Measurements from ENCODE around the gene PTPRR.
"Not testable (repeated sequence)": the region's sequence is repeated elsewhere in the genome, so short reads cannot be mapped to it uniquely, and the experiment has no call there.

Gene PTPRR

DNA sequence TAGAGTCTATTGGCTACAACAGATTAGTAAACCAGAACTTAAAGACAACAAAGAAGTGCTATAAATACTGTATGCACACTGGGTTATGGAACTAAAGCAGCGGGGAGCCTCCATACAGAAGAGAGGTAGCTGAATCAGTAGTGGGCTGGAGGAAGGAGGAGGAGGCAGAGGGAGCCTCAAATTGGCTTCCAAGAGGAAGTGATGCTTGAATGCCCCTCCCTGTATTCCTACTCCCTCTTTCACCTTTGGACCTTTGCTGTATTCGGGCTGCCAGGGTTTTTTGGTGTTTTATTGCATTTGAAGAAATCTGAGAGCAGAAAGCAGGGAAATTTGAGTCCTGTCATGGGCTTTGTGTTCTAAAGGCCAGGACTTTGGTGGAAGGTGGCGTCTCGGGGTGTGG, 179.3 kb downstream of the PTPRR start:
- no peak for DNase-seq

DNA sequence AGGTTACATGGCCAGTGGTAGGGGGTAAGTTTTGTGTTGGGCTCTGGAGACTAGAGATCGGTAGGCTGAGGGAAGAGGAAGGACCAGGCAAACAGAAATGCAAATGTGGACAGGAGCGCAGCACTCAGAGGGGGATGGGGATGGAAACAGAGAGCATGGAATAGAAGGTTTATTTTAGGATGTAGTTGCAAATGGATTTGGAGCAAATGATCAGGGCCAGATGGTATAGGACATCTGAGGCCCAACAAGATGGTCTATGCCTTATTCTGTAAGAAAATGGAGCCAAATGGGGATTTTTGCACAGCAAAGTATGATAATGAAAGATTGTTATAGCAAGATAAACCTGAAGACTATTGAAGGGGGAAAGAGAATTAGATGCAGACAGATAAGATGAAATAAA, 180.8 kb downstream of the PTPRR start:
- no peak for DNase-seq

DNA sequence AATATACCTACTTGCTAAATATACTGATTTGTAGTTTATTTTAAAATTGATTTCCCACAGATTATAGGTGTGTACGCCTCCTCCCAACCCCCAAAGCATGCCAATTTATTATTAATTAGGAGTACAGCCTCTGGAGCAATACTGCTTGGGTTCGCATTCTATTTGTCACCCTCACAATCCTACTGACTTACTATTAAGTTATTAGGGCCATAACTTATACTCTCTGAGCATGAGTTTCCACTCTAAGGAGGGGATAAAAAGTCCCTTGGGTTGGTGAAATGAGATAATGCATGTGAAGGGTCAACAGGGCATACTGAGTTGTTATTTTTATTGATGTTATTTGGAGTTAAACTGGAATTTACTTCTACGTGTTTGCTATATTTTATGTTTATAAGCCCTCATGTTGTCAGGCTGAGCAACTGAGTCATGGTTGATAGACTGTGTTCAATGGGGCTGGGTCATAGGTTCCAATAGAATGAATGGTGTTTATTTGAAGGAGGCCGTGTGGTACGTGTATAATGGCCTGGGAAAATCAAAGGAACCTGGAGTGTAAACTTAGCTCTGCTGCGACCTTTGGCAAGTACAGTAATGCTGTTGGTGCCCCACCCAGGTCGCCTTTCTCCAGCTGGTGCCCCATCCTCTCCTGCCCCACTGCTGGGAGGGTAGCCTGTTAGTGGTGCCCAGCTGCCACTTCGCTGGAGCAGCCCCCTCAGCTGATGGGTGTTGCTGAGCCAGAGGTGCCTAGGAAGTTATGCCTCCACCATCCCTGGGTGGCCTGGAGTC, 184.0 kb downstream of the PTPRR start:
- DNase-seq: no peak

DNA sequence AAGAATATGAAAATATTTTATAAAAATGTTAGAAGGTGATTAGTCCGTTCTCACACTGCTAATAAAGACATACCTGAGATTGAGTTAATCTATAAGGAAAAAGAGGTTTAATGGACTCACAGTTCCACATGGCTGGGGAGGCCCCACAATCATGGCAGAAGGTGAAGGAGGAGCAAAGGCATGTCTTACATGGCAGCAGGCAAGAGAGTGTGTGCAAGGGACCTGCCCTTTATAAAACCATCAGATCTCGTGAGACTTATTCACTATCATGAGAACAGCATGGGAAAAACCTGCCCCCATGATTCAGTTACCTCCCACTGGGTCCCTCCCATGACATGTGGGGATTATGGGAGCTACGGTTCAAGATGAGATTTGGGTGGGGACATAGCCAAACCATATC, 185.3 kb downstream of the PTPRR start:
- not testable (repeated sequence) for DNase-seq

- no peak for DNase-seq
These were observed 187.2 kb downstream of the PTPRR start for GRCh38 chr12:70733385-70733784.

DNA sequence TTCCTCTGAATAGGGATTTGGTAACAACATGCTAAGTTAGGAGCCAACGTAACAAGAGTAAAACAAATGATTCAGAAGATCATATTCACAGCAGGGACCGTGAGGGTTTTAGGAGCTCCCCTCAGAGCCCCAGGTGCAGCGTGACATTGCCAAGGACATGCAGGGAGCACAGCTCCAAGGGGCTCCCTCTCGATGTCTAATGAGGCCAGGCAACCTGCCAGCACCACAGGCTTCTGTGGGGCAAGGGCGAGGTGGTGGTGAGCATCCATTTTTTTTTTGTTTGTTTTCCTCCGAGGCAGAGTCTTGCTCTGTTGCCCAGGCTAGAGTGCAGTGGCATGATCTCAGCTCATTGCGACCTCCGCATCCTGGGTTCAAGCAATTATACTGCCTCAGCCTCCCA, 188.3 kb downstream of the PTPRR start:
- DNase-seq: no peak

GRCh38 chr12:70730675-70731180, 189.8 kb downstream of the PTPRR start:
- no peak for DNase-seq

DNA sequence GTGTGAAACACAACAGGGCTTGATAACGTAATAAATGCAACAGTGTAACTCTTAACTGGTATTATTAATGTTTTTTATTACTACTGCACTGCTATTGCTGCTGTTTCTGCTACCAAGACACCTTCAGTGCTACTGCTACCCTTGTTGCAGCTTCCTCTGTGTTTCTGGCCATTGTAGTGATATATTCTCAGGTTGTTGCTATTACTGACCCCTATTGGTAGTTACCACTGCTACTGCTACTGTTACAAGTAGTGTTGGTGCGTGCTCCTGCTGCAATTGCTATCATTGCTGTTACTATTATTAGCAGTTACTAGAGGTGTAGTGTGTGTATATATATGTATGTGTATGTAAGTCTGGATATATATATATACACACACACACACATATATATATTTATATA, 196.1 kb downstream of the PTPRR start:
- DNase-seq: no peak

- no peak for DNase-seq
These were observed 197.8 kb downstream of the PTPRR start for GRCh38 chr12:70722584-70723343.

GRCh38 chr12:70721656-70722357, 198.7 kb downstream of the PTPRR start:
- no peak for DNase-seq

GRCh38 chr12:70721216-70721615, 199.3 kb downstream of the PTPRR start:
- no peak for DNase-seq

DNA sequence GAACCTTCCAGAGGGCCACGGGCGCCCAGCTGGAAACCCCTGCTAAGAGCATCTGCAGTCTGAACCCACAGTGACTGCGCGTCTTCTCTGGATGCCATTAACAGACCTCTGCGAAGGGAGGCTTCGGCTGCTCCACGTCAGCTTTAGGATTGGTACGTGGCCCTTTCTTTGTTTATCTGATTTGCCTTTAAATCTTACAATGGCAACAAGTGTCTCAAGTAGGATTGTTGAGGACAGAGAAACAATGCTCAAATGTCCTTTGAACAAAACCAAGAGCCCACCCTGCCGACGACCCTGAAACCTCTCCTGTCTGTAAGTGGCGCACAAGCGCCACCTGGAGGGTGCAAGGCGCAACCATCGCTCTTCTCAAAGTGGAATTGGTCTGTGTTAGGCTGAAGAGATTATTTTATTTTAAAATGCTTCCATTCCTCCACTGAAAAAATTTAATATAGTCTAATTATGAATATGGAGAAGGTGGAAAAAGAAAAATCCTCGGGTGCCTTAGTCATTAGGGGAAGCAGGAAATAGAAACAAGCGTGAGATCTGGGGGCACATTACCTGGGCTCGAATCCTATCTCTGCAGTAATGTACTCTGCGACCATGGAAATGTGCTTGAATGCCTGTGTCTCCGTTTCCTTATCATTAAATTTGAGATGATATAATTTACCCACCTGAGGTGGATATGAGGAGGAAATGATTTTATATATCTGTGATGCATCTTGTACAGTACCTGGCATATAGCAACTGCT, 200.7 kb downstream of the PTPRR start:
- DNase-seq: no peak

DNA sequence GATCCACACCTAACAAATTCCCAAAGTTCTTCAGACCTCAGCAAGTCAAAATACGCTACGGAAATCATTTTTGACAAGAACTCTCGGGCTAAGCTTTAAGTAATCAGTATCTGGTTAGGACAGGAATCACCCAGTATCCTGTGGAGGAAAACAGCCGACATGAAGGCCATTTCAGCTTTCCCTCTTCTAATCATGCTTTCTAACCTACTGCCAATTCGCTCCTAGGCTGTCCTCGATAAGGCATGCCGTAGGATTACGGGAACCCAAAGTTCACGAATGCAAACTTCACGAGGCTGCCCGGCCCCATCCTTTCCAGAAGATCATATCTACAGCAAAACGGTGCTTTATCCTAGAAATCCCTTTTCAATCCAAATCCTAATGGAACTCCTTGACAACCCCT, 201.5 kb downstream of the PTPRR start:
- DNase-seq: no peak

DNA sequence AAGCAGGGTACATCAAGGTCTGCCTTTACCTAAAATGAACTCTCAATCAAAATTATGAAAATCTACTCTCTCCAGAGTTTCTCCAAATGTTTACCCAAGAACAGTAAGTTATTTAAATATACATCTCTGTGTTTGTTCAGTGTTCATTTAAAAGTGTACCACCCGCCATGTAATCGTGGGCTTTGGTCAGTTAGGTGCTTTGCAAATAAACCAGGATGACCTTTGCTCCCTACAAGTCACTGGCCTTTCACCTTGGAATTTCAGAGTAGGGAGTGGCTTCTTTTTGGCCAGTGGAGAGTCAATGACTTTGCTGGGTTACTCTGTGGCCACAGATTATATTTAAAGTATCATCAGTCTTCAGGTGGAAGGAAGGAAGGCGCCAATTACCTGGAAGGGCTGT, 208.7 kb downstream of the PTPRR start:
- no peak for DNase-seq

DNA sequence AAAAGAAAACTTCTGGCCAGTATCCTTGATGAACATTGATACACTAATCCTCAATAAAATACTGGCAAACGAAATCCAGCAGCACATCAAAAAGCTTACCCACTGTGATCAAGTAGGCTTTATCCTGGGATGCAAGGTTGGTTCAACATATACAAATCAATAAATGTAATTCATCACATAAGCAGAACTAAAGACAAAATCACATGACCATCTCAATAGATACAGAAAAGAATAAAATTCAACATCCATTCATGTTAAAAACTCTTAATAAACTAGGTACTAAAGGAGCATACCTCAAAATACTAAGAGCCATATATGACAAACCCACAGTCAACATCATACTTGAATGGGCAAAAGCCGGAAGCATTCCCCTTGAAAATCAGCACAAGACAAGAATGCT, 211.5 kb downstream of the PTPRR start:
- no peak for DNase-seq

DNA sequence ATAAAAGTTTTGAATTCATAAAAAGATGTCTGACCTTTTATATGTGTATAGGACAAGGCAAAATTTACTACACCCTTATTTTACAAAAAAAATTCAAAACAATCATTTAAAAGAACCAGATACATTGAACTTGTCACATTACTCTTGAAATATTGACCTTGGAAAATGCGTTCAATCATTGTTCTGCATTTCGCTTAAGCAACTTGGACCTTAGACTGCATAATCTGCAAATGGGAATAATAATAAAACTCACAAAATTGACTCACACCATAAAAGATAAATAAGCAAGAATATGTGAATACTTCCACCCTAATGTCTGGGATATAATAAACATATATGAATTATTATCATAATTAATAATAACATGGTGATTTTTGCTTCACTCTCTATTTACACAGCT, 213.9 kb downstream of the PTPRR start:
- no peak for DNase-seq

DNA sequence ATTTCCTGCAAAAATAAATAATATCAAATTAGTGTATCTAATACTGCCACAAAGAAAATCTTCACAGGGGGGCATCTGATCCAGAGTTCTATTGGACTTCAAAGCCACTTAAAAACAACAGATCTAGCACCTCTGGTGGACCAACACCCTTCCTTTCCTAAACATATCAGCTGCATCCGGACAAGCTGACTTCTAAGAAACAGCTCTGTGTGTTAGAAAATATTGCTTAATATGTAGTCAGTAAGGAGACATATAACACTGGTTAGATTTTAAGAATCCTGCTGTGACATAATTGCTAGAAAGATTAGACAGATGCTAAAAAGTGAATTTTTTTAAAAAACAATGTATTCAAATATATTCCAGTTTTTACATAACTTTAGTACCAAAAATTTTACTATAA, 222.2 kb downstream of the PTPRR start:
- no peak for DNase-seq

- DNase-seq: no peak
These were observed 225.0 kb downstream of the PTPRR start for GRCh38 chr12:70695361-70696023.

- no peak for DNase-seq
These were observed 227.8 kb downstream of the PTPRR start for GRCh38 chr12:70692681-70693288.

GRCh38 chr12:70691018-70691672, 229.4 kb downstream of the PTPRR start:
- no peak for DNase-seq

- DNase-seq: no peak
These were observed 233.6 kb downstream of the PTPRR start for GRCh38 chr12:70686907-70687306.
